Erythroblast (primary cell): ENCODE measurements around the gene GPR42.
"Not testable (repeated sequence)": the region's sequence is repeated elsewhere in the genome, so short reads cannot be mapped to it uniquely, and the experiment has no call there.

ENCODE experiments used
- DNase-seq, 2 experiments: peaks; one replicate each; lab custom pipeline; 2025; lab: John Stamatoyannopoulos, UW
- GATA1 ChIP-seq: IDR thresholded peaks from 2 replicates; pipeline ENCODE4 v1.6.1; 2011; ENCODE audit warnings: low read depth, mild to moderate bottlenecking, control low read depth, low read length, moderate library complexity
- POLR2A ChIP-seq: IDR thresholded peaks from 2 replicates; pipeline ENCODE4 v1.6.1; 2011; ENCODE audit warnings: mild to moderate bottlenecking, low read length

The GPR42 gene

GRCh38 chr19:35389192-35389861 is 18.5 kb downstream of the GPR42 start:
- TF ChIP-seq POLR2A (no peak), GATA1 (no peak)
- DNase-seq, result peak; percentile 76 to 85

GRCh38 chr19:35392742-35393715 is 22.2 kb downstream of the GPR42 start:
- no peak for DNase-seq
- TF ChIP-seq POLR2A (no peak), GATA1 (no peak)

- DNase-seq, result no peak
- TF ChIP-seq GATA1 (no peak), POLR2A (no peak)
Measured at GRCh38 chr19:35395382-35396199, 24.7 kb downstream of the GPR42 start.

GRCh38 chr19:35396240-35396885 is 25.5 kb downstream of the GPR42 start:
- TF ChIP-seq GATA1 (no peak), POLR2A (no peak)
- no peak for DNase-seq

GRCh38 chr19:35397064-35397463 is 26.2 kb downstream of the GPR42 start:
- TF ChIP-seq POLR2A (no peak), GATA1 (no peak)
- DNase-seq, result no peak

GRCh38 chr19:35398570-35398969 is 27.7 kb downstream of the GPR42 start:
- TF ChIP-seq GATA1, result no peak
- no peak for TF ChIP-seq POLR2A

GRCh38 chr19:35399231-35399630 is 28.4 kb downstream of the GPR42 start:
- no peak for DNase-seq

More at GRCh38 chr19:35398570-35398969, 27.7 kb downstream of the GPR42 start:
- no peak for DNase-seq

GRCh38 chr19:35399948-35400772 is 29.3 kb downstream of the GPR42 start:
- DNase-seq, result no peak
- TF ChIP-seq POLR2A (no peak), GATA1 (no peak)

More at GRCh38 chr19:35399231-35399630, 28.4 kb downstream of the GPR42 start:
- TF ChIP-seq GATA1 (no peak), POLR2A (no peak)

GRCh38 chr19:35400773-35401100 is 29.9 kb downstream of the GPR42 start:
- TF ChIP-seq POLR2A, result no peak
- no peak for TF ChIP-seq GATA1
- DNase-seq, result no peak

- not testable (repeated sequence) for DNase-seq
Measured at GRCh38 chr19:35401416-35401815, 30.5 kb downstream of the GPR42 start.

GRCh38 chr19:35403116-35403760 is 32.4 kb downstream of the GPR42 start:
- peak; percentile 31 to 77 for DNase-seq

More at GRCh38 chr19:35403116-35403760, 32.4 kb downstream of the GPR42 start:
- TF ChIP-seq GATA1, result no peak
- TF ChIP-seq POLR2A, result no peak
